Brain microvascular endothelial cell (primary cell): ENCODE measurements around the gene METRNL.

Experiments used
- DNase-seq: peaks from one replicate; pipeline ENCODE4 v3.0.0-alpha.2; 2020
- H3K27ac ChIP-seq: fragments of 250-450 bp; sonication (Bioruptor Pico); 2 replicates; pipeline ENCODE4 v1.5.1; 2020; ENCODE audit warnings: mild to moderate bottlenecking, moderate library complexity
- H3K27me3 ChIP-seq: fragments of 250-450 bp; sonication (Bioruptor Pico); replicated peaks from 2 replicates; pipeline ENCODE4 v1.5.1; 2020; ENCODE audit warnings: mild to moderate bottlenecking
- H3K36me3 ChIP-seq: fragments of 250-450 bp; sonication (Bioruptor Pico); replicated peaks from 2 replicates; pipeline ENCODE4 v1.5.1; 2020; ENCODE audit warnings: mild to moderate bottlenecking
- H3K4me3 ChIP-seq: 2 replicates; pipeline ENCODE4 v1.5.1; 2011; ENCODE audit warnings: low read depth, mild to moderate bottlenecking, control low read depth, low read length, moderate library complexity
- in situ Hi-C: cut with HindIII; loops from 2 replicates; pipeline ENCODE4 v1.10.0; 2017; ENCODE audit warnings: low sequenced_read_pairs, low pct_ligation_motif_present
- TF ChIP-seq, protein P1 (sequence below): IDR thresholded peaks from 2 replicates; pipeline ENCODE4 v1.5.1; 2011; ENCODE audit warnings: low read depth, mild to moderate bottlenecking, moderate library complexity, low read length, control low read depth, inconsistent platforms; ENCODE audit errors: missing control alignments

The METRNL gene

DNA sequence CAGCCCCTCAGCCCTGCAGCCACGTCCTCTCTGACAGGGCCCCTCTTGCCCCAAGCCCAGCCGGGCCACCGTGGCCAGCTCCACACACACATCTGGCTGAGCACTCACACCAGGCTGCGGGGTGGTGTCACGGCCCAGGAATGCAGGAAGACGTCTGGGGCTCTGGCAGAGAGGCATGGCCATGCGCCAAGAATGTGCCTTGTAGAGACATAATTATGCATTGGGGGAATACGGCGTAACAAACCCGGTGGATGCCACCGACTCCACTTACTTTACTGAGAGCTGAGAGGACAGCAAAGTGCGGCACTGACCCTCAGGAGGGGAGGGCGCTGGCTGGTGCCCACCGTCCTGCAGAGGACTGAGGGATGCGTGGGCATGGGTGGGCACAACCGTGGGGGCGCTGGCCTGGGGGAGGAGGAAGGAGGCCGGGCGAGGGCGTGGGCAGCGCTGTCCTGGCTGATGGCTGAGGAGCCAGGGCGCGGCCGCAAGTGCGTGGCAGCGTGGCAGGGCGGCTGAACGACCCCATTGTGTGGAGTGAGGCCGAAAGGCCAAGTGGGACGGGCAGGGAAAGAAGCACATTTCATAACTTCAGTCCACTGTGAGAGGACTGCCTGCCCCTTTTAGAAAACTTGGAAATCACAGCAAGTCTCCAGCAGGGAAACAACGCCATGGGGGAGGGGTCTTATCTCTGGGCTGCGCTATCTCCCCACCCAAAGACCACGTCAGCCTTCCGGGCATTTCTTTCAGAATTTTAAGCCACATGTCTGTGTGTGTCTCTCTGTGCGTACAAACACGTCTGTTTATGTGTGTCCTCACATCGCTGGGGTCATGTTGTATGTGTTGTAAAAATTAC is 30.6 kb downstream of the METRNL start:
- TF ChIP-seq, protein P1, sequence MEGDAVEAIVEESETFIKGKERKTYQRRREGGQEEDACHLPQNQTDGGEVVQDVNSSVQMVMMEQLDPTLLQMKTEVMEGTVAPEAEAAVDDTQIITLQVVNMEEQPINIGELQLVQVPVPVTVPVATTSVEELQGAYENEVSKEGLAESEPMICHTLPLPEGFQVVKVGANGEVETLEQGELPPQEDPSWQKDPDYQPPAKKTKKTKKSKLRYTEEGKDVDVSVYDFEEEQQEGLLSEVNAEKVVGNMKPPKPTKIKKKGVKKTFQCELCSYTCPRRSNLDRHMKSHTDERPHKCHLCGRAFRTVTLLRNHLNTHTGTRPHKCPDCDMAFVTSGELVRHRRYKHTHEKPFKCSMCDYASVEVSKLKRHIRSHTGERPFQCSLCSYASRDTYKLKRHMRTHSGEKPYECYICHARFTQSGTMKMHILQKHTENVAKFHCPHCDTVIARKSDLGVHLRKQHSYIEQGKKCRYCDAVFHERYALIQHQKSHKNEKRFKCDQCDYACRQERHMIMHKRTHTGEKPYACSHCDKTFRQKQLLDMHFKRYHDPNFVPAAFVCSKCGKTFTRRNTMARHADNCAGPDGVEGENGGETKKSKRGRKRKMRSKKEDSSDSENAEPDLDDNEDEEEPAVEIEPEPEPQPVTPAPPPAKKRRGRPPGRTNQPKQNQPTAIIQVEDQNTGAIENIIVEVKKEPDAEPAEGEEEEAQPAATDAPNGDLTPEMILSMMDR = no peak
- in situ Hi-C loops = no loop called here
- H3K27ac ChIP-seq = peak overlapping the region; percentile 83
- H3K36me3 ChIP-seq = no peaks in the 10 kb centered on the region
- H3K4me3 ChIP-seq = peak overlapping the region; percentile 41
- no peaks in the 10 kb centered on the region for H3K27me3 ChIP-seq
- DNase-seq = peak; percentile 93

DNA sequence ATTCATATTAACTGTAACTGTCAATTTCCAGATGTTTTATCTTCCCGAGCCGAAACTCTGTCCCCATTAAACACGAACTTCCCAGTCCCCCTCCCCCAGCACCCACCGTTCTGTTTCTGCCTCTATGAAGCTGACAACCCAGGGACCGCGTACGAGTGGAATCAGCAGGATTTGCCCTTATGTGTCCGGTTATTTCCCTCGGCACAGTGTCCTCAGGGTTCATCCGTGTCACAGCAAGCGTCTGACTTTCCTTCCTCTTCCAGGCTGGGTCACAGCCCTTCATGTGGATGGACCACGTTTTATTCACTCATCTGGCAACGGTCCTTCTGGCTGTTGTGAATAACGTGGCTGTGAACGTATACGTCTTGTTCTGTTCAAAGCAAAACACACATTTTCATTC is 31.3 kb downstream of the METRNL start:
- H3K27ac ChIP-seq = peak overlapping the region; percentile 83
- in situ Hi-C loops = no loop called here
- TF ChIP-seq, protein P1 = no peak
- peak; percentile 26 for DNase-seq
- no peaks in the 10 kb centered on the region for H3K36me3 ChIP-seq
- peak overlapping the region; percentile 26 for H3K4me3 ChIP-seq
- no peaks in the 10 kb centered on the region for H3K27me3 ChIP-seq

DNA sequence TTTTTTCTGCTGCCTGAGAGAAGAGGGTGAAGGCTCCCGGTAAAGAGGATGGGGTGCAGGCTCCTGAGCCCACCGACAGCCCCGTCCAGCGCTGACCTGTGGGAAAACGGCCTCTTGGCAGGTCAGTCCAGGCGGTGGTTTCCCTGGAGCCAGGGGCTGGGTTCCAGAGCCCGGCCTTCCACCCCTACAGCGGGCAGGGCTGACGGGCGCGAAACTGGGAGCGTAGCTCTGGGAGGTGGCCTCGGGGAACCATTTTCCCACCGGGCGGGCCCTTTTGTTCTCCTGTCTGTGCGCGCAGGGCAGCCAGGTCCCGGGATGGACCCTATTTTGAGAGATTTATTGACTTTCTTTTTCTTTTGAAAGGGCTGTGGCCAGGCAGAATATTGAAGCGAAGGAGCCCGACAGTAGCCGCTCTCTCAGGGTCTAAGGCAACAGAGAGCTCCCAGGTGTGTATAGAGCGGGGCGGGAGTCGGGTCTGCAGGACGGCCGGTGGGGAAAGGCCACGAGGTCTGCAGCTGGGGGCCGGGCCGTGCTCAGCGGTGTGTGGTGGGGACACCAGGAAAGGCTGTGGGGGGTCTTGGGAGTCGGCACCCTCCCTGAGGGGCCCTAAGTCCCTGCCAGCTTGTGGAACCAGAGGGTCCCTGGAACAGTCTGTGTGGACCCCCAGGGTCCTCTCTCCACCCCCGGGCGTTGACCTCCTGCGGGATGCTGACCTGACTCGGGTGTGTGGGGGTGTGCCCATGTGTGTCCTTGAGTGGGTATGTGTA is 32.3 kb downstream of the METRNL start:
- in situ Hi-C loops = no loop called here
- TF ChIP-seq, protein P1 = no peak
- no peak overlapping the region for H3K4me3 ChIP-seq
- no peaks in the 10 kb centered on the region for H3K27me3 ChIP-seq
- no peak for DNase-seq
- no peak overlapping the region for H3K27ac ChIP-seq
- H3K36me3 ChIP-seq = no peaks in the 10 kb centered on the region

DNA sequence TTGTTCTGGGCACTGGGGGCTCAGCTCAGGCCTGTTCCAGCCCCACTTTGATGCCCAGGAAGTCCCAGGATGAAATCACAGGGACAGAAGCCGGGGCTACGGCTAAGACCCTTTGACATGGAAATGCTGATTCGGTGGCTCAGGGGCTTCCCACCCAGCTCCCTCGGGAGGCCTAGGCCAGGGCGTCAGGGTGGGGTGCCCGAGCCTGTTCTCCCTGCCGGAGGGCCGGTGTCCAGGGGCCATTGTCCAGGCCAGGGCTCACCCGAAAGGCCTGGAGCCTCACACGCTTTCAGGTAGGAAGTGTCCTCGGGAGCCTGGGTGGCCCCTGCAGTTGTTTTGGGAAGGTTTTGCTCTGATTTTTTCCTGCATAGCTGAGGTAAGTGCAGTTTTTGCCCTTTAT is 34.0 kb downstream of the METRNL start:
- in situ Hi-C loops = no loop called here
- no peak for DNase-seq
- Histone ChIP-seq H3K36me3 (no peaks in the 10 kb centered on the region), H3K27me3 (no peaks in the 10 kb centered on the region), H3K4me3 (no peak overlapping the region), H3K27ac (no peak overlapping the region)
- TF ChIP-seq, protein P1 = no peak

DNA sequence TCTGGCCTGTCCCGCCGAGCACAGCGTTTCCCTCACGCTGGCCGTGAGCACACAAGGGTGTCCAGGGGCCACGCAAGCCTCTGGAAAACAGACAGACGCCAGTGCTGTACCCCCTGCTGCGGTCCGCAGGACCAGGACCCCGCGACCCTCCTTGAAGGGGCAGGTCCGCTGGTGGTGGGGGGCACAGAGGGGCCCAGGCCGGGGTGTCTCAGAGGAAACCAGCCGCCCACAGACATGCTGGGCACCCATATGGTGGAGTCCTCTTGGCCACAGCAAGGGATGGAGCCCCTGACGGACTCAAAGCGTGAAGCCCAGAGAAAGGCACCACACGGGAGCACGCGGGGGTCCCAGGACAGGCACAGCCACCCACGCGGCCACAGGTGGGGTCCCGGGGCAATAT is 34.4 kb downstream of the METRNL start:
- DNase-seq = no peak
- Histone ChIP-seq H3K27ac (no peak overlapping the region), H3K4me3 (no peak overlapping the region), H3K36me3 (no peaks in the 10 kb centered on the region), H3K27me3 (no peaks in the 10 kb centered on the region)
- in situ Hi-C loops = no loop called here
- TF ChIP-seq, protein P1 = no peak
